Activated gamma-delta T cell treated with Interleukin-2 at 50 U/mL for 16 hours (primary cell): Measurements from ENCODE around the gene COL18A1.
"Not testable (repeated sequence)": the region's sequence is repeated elsewhere in the genome, so short reads cannot be mapped to it uniquely, and the experiment has no call there.

ENCODE experiments used
- DNase-seq: peaks from one replicate; pipeline ENCODE4 v3.0.0-alpha.2; 2020

COL18A1 gene

DNA sequence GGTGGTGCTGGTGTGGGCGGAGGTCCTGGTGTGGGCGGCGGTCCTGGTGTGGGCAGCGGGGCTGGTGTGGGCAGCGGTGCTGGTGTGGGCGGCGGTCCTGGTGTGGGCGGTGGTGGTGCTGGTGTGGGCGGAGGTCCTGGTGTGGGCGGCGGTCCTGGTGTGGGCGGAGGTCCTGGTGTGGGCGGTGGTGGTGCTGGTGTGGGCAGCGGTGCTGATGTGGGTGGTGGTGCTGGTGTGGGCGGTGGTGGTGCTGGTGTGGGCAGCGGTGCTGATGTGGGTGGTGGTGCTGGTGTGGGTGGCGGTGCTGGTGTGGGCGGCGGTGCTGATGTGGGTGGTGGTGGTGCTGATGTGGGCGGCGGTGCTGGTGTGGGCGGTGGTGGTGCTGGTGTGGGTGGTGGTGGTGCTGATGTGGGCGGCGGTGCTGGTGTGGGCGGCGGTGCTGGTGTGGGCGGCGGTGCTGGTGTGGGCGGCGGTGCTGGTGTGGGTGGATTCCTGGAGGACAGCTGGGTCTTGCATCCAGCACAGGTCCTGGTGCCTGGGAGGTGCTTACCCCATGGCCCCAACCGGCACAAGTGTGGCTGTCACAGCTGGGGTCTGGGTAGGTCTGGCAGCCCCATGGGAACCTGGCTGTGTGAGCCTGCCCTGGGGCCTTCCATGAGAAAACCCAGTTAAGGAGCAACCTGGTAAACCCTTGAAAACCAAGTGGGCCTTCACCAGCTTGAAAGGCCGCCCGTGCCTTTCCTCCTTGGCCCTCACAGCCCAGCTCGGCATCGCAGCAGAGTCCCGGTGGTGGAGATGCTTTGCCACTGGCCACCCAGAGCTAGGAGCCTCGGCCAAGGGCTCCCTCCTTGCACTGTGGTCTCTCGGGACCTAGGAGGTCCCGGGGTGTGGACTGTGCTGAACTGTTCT lies 38.0 kb downstream of the COL18A1 start:
- DNase-seq = not testable (repeated sequence)

DNA sequence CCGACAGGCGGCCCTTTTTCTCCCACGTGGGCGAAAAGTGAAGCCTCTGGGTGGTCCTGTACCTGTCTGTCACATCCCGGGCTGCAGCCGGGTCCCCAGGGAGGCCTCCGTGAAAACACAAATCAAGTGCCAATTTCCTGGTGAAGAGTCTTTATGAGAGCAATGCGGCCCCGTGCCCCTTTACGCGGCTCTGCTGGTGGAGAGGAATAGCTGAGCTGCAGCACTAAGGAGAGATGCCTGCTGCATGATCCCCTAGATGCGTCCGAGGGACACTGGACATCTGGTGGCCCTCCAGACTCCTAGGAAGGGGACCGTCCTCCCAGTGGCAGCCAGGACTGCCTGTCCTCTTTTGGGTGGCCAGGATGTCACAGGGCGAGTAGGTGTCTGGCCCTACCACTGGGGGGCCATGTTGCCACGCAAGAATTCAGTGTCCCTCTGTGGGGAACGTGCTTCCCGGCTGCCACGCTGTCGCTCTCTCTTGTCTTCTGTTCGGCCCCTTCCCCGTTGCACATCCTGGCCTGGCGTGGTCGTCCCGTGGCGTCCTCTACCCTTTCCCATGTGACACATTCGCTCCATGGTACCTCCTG lies 38.7 kb downstream of the COL18A1 start:
- DNase-seq = no peak

- DNase-seq = no peak
Measured at GRCh38 chr21:45444385-45444784, 39.4 kb downstream of the COL18A1 start.

DNA sequence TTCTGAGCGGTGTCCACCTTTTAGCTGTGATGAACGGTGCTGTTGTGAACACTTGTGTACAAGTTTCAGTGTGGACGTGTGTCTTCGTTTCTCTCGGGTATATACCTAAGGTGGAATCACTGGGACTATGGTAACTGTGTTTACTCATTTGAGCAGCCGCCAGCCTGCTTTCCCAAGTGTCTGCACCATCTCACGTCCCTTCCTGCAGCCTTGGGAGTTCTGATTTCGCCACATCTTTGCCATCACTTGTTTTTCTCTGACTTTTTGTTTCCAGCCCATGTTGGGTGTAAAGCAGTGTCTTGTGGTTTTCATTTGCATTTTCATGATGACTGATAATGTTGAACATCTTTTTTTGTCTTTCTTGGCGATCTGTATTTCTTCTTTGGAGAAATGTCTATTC lies 40.4 kb downstream of the COL18A1 start:
- DNase-seq = no peak

DNA sequence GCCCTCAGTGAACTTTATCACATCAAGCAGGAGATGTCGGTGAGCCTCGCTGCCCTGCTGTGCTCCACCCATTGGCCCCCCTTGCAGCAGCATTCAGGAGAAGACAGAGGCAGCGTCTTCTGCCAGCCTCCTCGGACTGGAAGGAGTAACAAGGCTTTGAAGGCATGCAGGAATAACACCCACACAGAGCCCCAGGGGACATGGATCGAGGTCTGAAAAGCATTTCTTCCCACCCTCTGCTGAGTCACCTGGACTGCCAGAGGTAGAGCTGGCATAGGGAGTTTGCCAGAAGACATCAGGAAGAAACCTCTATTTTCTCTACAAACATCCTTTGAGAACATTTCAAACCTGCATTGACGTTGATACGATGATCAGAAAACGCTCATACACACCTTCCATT lies 42.9 kb downstream of the COL18A1 start:
- no peak for DNase-seq

DNA sequence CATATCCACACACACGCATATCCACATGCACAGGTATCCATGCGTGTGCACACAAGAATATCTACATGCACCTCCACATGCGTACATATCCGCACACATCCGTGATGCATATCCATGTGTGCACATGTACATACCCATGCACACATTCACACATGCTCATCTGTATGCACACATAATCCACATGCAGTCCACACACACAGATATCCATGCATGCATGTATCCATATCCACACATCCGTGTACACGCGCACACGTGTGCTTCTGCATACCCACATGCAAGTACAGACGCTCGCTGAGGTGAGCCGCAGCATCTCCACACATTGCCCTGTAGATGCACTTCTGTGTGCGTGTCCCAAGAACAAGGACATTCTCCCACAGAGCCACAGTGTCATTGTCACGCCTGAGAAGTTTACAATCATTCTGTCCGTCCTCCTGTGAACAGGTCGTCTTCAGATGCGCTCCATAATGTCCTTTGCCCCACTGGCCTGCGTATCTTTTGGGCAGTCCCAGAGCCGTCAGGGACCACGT lies 43.4 kb downstream of the COL18A1 start:
- DNase-seq = no peak

GRCh38 chr21:45448810-45449657 lies 44.1 kb downstream of the COL18A1 start:
- DNase-seq = no peak

- no peak for DNase-seq
Measured at GRCh38 chr21:45449658-45450422, 44.9 kb downstream of the COL18A1 start.

DNA sequence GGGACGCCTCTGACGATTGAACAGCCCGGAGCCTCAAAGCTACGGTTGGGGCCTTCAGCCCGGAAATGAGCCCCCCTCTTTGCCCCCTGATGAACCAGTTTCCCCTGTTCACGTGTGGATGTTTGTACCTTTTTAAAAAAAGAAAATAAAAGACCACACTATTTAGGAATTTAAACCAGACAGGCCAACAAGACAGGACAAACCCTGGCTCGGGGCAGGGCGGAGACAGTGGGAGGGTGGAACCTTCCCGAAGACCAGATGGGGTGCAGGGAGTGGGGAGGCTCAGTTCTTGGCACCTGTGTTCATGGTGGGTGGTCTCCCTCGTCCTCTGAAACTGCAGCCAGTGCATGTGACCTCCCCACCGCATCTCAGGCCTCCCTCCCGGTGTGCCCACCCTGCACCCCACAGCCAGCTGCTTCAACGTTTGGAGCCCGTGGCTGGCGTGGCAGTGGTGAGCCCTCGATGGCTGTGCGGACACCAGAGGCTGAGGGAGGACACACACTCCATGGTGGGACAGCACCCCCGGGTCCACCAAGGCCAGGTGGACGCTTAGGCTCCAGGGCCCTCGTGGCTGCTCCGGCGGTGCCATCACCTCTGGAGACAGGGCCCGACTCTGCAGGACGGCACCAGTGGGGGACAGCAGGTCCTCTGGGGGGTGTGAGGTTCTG lies 45.6 kb downstream of the COL18A1 start:
- DNase-seq = no peak

DNA sequence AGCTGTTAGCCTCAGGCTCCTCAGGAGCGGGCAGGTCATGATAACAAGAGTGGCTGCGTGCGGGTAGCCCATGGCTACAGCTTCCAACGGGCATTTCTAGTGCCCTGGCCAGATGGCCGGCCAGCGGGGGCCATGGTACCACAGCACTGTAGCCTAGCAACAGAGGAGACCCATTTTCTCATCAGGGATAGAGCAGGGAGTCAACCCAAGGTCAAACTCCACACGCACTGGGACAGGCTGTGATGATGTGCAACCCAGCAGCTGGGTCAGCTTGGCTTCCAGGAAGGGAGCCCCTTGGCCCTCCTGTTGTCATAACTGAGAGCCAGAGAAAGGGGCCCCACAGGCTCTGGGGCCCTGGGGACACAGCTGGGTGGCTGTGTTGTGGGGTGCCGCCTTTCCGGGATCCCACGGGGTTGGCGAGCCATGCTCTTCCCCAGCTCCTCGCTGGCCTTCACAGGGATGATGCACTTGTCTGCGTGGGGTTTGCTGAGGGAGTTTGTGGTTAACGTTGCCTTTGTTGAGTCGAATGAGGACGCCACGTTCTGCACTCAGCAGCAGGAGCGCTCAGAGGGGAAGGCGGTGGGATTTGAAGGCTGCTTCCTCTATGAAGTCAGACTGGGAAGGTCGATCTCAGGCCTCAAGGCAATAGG lies 46.3 kb downstream of the COL18A1 start:
- no peak for DNase-seq

GRCh38 chr21:45451771-45452182 lies 46.8 kb downstream of the COL18A1 start:
- DNase-seq = no peak

DNA sequence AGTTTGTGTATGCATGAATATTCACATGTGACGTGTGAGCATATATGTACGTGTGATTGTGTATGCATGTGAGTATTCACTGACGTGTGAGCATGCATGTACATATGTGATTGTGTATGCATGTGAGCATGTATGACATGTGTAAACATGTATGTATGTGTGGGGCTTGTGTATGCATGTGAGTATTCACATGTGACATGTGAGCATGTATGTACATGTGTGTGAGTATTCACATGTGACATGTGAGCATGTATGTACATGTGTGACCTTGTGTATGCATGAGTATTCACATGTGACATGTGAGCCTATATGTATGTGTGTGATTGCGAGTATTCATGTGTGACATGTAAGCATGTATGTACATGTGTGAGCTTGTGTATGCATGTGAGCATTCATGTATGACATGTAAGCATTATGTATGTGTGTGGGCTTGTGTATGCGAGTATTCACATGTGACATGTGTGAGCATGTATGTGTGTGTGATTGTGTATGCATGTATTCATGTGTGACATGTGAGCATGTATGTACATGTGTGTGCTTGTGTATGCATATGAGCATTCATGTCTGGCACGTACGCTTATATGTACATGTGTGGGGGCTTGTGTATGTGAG lies 47.8 kb downstream of the COL18A1 start:
- no peak for DNase-seq

- DNase-seq = no peak
Measured at GRCh38 chr21:45453308-45453950, 48.5 kb downstream of the COL18A1 start.

DNA sequence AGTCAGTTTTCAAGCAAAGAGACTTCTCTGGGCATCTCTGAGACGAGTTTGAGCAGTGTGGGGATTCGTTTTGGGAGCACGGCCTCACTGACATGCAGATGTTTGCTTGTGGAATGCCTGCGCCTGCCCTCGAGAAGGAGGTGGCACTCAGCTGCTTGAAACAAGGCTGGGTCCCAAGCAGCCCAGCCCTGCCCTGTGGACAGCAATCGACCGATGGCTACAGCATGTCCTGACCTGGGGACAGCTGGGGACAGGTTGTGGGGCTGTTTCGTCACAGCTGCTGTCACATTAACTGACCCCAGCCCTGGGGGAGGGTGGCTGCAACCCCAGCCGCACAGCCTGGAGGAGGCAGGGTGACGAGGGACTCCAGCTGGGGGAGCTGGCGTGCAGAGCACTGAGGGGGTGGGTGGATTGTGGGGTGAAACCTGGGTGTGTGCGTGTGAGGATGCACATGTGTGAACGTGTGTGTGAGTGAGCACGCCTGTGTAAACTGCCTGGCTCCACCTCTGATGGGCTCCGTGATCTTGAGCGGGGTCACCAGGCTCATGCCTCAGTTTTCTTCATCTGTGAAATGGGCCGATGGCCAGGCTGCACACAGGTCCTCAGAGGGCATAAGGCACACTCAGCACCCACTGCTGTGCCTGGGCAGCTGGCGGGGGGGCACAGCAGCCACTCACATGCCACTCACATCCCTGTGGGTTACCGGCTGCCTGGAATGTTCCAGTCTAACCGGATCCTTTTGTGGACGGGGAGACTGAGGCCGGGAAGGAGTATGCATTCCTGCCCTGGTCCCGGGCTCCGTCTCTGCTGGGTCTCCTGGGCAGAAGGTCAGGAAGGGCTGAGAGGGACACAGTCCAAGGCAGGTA lies 49.3 kb downstream of the COL18A1 start:
- no peak for DNase-seq

- DNase-seq = no peak
Measured at GRCh38 chr21:45454926-45455673, 50.1 kb downstream of the COL18A1 start.

DNA sequence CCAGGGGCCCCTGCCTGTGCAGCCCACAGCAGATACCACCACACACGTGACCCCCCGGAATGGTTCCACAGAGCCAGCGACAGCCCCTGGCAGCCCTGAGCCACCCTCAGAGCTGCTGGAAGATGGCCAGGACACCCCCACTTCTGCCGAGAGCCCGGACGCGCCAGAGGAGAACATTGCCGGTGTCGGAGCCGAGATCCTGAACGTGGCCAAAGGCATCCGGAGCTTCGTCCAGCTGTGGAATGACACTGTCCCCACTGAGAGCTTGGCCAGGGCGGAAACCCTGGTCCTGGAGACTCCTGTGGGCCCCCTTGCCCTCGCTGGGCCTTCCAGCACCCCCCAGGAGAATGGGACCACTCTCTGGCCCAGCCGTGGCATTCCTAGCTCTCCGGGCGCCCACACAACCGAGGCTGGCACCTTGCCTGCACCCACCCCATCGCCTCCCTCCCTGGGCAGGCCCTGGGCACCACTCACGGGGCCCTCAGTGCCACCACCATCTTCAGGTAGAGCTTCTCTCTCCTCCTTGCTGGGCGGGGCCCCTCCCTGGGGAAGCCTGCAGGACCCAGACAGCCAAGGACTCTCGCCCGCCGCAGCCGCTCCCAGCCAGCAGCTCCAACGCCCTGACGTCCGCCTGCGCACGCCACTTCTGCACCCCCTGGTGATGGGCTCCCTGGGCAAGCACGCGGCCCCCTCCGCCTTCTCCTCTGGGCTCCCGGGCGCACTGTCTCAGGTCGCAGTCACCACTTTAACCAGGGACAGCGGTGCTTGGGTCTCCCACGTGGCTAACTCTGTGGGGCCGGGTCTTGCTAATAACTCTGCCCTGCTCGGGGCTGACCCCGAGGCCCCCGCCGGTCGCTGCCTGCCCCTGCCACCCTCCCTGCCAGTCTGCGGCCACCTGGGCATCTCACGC lies 51.0 kb downstream of the COL18A1 start:
- DNase-seq = no peak

DNA sequence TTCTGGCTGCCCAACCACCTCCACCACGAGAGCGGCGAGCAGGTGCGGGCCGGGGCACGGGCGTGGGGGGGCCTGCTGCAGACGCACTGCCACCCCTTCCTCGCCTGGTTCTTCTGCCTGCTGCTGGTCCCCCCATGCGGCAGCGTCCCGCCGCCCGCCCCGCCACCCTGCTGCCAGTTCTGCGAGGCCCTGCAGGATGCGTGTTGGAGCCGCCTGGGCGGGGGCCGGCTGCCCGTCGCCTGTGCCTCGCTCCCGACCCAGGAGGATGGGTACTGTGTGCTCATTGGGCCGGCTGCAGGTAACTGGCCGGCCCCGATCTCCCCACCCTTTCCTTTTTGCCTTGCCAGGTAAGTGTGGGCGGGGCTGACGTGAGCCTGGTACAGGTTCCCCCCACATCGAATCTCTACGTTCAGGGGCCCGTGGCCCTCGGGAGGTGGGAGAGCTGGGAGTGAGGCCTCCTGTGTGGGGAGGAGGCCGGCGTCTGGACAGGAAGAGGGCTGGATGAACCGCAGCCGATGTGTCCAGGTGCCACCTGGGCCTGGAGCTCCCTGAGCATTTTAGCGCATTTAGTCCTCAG lies 51.7 kb downstream of the COL18A1 start:
- DNase-seq = no peak
